Measurements from ENCODE around the gene MEX3B. TPM values are rescaled to one million over a fixed set of nuclear protein-coding genes. Genes with fewer than 3 reads are reported as not detected.

MEX3B gene
- total and polyA plus RNA-seq, 2 donors (not counting 3 experiments of a cell fraction or from before 2014, with no cell fraction given) = 11.0 to 22.6 TPM

DNA sequence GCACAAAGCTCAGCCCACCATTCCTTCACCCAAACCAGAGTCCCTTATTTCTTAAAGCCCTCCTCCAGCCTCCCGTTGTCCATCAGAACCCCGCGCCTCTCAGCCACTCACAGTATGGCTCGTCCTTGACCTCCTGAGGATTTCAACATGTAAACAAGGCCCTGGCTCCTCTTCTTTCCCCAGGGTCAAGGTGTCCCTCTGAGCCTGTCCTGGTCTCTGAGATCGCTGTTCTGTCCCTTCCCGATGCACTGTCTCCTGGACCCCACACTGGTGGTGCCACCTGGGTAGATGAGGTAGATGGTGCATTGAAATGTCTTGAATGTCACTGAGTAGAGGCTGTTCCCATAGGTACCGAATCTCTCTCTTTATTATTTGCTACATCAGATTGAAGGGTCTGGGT is 32.9 kb downstream of the MEX3B start:
- dilution Hi-C loops (cut with MboI; ENCODE audit: extremely low pct_ligation_motif_present, low sequenced_read_pairs) = no loop called here
- no peak for FAIRE-seq

More for the DNA sequence above, 32.9 kb downstream of the MEX3B start:
- CTCF ChIA-PET = no interaction called here
- DNase-seq (ENCODE audit: low read depth, low spot score) = no peak
- BruUV-seq (replicated peaks) = no TSS peak
- H3K79me2 ChIP-seq (ENCODE audit: control insufficient read depth, insufficient read depth, low read length) = no peaks in the 10 kb centered on the region
- H4K20me1 ChIP-seq (replicated peaks; ENCODE audit: control insufficient read depth, extremely low read depth, insufficient read depth, low read length) = no peaks in the 10 kb centered on the region
- POLR2A ChIA-PET = no interaction called here
- H3K27ac ChIP-seq (ENCODE audit: insufficient read depth, low read depth, low read length) = no peak overlapping the region
- intact Hi-C loops (cut with micrococcal nuclease) = no loop called here
- no peak overlapping the region for H3K9ac ChIP-seq (replicated peaks; ENCODE audit: extremely low read depth, insufficient read depth, low read length)
- no peaks in the 10 kb centered on the region for H3K4me1 ChIP-seq (ENCODE audit: control insufficient read depth, extremely low read depth, insufficient read depth, low read length)
- no peak overlapping the region for H3K4me2 ChIP-seq (ENCODE audit: insufficient read depth, low read length)
- no peak overlapping the region for H3K4me3 ChIP-seq (replicated peaks in 1 of 3; ENCODE audit: insufficient read depth in 1 of 3, low read depth in 1 of 3, low read length in 3 of 3)
- H3K9me3 ChIP-seq (replicated peaks; ENCODE audit: control insufficient read depth, insufficient read depth, low read length) = no peaks in the 10 kb centered on the region
- H2AFZ ChIP-seq (ENCODE audit: low read depth, low read length) = no peak overlapping the region
- H3K27me3 ChIP-seq (ENCODE audit: control insufficient read depth in 2 of 2, insufficient read depth in 2 of 2, low read length in 2 of 2) = no peaks in the 10 kb centered on the region
- H3K9me1 ChIP-seq (replicated peaks; ENCODE audit: control insufficient read depth, extremely low read depth, insufficient read depth, low read length) = no peaks in the 10 kb centered on the region
- no peaks in the 10 kb centered on the region for H3K36me3 ChIP-seq (ENCODE audit: control insufficient read depth in 2 of 2, extremely low read depth in 1 of 2, insufficient read depth in 2 of 2, low read length in 2 of 2)
- no peak for TF ChIP-seq MYC (IDR thresholded peaks at IDR 0.05; ENCODE audit: low read depth, low read length)
- no peak for TF ChIP-seq GATA2 (IDR thresholded peaks at IDR 0.05; ENCODE audit: insufficient read depth, insufficient read length, low read depth, low read length)
- TF ChIP-seq, protein P1, sequence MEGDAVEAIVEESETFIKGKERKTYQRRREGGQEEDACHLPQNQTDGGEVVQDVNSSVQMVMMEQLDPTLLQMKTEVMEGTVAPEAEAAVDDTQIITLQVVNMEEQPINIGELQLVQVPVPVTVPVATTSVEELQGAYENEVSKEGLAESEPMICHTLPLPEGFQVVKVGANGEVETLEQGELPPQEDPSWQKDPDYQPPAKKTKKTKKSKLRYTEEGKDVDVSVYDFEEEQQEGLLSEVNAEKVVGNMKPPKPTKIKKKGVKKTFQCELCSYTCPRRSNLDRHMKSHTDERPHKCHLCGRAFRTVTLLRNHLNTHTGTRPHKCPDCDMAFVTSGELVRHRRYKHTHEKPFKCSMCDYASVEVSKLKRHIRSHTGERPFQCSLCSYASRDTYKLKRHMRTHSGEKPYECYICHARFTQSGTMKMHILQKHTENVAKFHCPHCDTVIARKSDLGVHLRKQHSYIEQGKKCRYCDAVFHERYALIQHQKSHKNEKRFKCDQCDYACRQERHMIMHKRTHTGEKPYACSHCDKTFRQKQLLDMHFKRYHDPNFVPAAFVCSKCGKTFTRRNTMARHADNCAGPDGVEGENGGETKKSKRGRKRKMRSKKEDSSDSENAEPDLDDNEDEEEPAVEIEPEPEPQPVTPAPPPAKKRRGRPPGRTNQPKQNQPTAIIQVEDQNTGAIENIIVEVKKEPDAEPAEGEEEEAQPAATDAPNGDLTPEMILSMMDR (IDR thresholded peaks at IDR 0.05; ENCODE audit: extremely low read depth in 1 of 2, insufficient read depth in 1 of 2, low read depth in 1 of 2, low read length in 2 of 2) = no peak
- TF ChIP-seq EZH2 (IDR thresholded peaks at IDR 0.05; ENCODE audit: borderline replicate concordance, low read depth, low read length, severe bottlenecking) = no peak
- no peak for TF ChIP-seq POLR2A (IDR thresholded peaks at IDR 0.05; ENCODE audit: low read depth, low read length)
- TF ChIP-seq, protein P2, sequence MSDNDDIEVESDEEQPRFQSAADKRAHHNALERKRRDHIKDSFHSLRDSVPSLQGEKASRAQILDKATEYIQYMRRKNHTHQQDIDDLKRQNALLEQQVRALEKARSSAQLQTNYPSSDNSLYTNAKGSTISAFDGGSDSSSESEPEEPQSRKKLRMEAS (IDR thresholded peaks at IDR 0.05; ENCODE audit: insufficient read depth, insufficient read length) = no peak
- no peak for TF ChIP-seq JUN (IDR thresholded peaks at IDR 0.05; ENCODE audit: borderline replicate concordance, insufficient read depth, insufficient read length, low read depth)
- no peak for TF ChIP-seq FOS (IDR thresholded peaks at IDR 0.05; ENCODE audit: borderline replicate concordance, insufficient read depth, low read length)
- TF ChIP-seq POLR2AphosphoS5 (IDR thresholded peaks at IDR 0.05; ENCODE audit: insufficient read depth, low read depth, low read length) = no peak
